IMR-90 (cell line): ENCODE results near the gene ACY1.

Source experiments
- POLR2A ChIP-seq: IDR thresholded peaks from 2 replicates; pipeline ENCODE4 v1.6.1; 2012; ENCODE audit warnings: mild to moderate bottlenecking, low read depth, low read length
- SMC3 ChIP-seq: fragments of 150-350 bp; IDR thresholded peaks from 2 replicates; pipeline ENCODE4 v1.6.1; 2016; ENCODE audit warnings: low read depth, mild to moderate bottlenecking, antibody characterized with exemption, low read length, moderate library complexity
- TF ChIP-seq, protein P1 (sequence below): conservative IDR thresholded peaks from 2 replicates; pipeline ENCODE4 v1.5.1; 2012; ENCODE audit warnings: mild to moderate bottlenecking, low read depth, low read length, improper control_type of control experiment
- TF ChIP-seq, protein P2 (sequence below): fragments of 150-350 bp; IDR thresholded peaks from 2 replicates; pipeline ENCODE4 v1.6.1; 2016; ENCODE audit warnings: low read depth, mild to moderate bottlenecking, low read length, moderate library complexity, borderline replicate concordance

DNA sequence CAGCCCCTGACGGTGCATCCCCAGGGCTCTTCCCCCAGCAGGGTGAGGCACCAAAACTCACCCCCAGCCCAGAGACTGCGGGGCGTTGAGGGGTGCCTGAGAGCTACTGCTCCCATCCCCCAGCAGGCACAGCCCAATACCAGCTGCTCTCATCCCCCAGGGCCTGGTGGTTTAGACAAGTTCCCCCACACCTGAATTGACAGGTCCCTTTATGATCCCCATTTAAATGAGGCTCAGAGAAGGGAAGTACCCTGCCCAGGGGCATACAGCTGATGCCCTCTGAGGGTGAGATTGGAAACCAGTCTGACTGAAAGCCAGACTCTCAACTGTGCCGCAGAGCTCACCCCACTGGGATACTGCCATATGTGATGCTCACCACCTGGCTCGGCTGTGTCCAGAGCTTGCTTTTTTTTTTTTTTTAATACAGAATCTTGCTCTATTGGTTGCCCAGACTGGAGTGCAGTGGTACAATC lies 52.9 kb downstream of the ACY1 start:
- TF ChIP-seq, protein P1, sequence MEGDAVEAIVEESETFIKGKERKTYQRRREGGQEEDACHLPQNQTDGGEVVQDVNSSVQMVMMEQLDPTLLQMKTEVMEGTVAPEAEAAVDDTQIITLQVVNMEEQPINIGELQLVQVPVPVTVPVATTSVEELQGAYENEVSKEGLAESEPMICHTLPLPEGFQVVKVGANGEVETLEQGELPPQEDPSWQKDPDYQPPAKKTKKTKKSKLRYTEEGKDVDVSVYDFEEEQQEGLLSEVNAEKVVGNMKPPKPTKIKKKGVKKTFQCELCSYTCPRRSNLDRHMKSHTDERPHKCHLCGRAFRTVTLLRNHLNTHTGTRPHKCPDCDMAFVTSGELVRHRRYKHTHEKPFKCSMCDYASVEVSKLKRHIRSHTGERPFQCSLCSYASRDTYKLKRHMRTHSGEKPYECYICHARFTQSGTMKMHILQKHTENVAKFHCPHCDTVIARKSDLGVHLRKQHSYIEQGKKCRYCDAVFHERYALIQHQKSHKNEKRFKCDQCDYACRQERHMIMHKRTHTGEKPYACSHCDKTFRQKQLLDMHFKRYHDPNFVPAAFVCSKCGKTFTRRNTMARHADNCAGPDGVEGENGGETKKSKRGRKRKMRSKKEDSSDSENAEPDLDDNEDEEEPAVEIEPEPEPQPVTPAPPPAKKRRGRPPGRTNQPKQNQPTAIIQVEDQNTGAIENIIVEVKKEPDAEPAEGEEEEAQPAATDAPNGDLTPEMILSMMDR: no peak
- no peak for TF ChIP-seq POLR2A
- TF ChIP-seq SMC3: no peak
- TF ChIP-seq, protein P2, sequence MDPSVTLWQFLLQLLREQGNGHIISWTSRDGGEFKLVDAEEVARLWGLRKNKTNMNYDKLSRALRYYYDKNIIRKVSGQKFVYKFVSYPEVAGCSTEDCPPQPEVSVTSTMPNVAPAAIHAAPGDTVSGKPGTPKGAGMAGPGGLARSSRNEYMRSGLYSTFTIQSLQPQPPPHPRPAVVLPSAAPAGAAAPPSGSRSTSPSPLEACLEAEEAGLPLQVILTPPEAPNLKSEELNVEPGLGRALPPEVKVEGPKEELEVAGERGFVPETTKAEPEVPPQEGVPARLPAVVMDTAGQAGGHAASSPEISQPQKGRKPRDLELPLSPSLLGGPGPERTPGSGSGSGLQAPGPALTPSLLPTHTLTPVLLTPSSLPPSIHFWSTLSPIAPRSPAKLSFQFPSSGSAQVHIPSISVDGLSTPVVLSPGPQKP: no peak
